Transverse colon (tissue), 4 donors: Measurements from ENCODE around the gene NDUFS6. TPM values are rescaled to one million over a fixed set of nuclear protein-coding genes. Genes with fewer than 3 reads are reported as not detected.

ENCODE experiments used
- DNase-seq: peaks from one replicate; pipeline ENCODE4 v3.0.0-alpha.2; 2019
- H3K27ac ChIP-seq, 4 donors: fragments of 200-600 bp; sonication (generic); 2 replicates each; pipeline ENCODE4 v1.5.1; 2016 to 2018; ENCODE audit warnings: inconsistent platforms in 4 of 4
- H3K27me3 ChIP-seq: fragments of 200-600 bp; sonication (generic); 2 replicates; pipeline ENCODE4 v1.5.1; 2017; ENCODE audit warnings: inconsistent platforms
- H3K36me3 ChIP-seq, 4 donors: fragments of 200-600 bp; sonication (generic); 2 replicates each; pipeline ENCODE4 v1.5.1; 2017 to 2019; ENCODE audit warnings: inconsistent platforms in 4 of 4
- H3K4me1 ChIP-seq, 4 donors: fragments of 200-600 bp; sonication (generic); 2 replicates each; pipeline ENCODE4 v1.5.1; 2017 to 2020; ENCODE audit warnings: inconsistent platforms in 4 of 4
- H3K4me3 ChIP-seq, 4 donors: fragments of 200-600 bp; sonication (generic); 1 replicate in 1 of 4; 2 replicates in 3 of 4; pipeline versions ENCODE4 v1.5.1 to v1.6.1; 2017 to 2019; ENCODE audit warnings: inconsistent platforms in 4 of 4
- H3K9me3 ChIP-seq, 2 donors: fragments of 200-600 bp; sonication (generic); 2 replicates each; pipeline ENCODE4 v1.5.1; 2017 to 2019; ENCODE audit warnings: inconsistent platforms in 2 of 2
- CTCF ChIP-seq, 5 experiments: fragments of 200-600 bp in 3 of 5; fragments of 450-650 bp in 2 of 5; sonication (generic) in 3 of 5; IDR thresholded peaks; 1 replicate in 2 of 5; 2 replicates in 3 of 5; pipeline ENCODE4 v1.5.1; 2016 to 2017; ENCODE audit warnings: antibody characterized with exemption in 5 of 5, inconsistent platforms in 3 of 5, mild to moderate bottlenecking in 2 of 5, moderate library complexity in 1 of 5
- EP300 ChIP-seq: sonication (generic); formaldehyde crosslinking; IDR thresholded peaks from one replicate; pipeline ENCODE4 v1.6.1; 2017; ENCODE audit warnings: antibody characterized with exemption, low read depth
- POLR2A ChIP-seq: fragments of 450-650 bp; IDR thresholded peaks from one replicate; pipeline ENCODE4 v1.6.1; 2016; ENCODE audit warnings: antibody characterized with exemption, mild to moderate bottlenecking, moderate library complexity
- POLR2AphosphoS5 ChIP-seq, 3 donors: sonication (generic); formaldehyde crosslinking; IDR thresholded peaks; one replicate each; pipeline ENCODE4 v1.6.1; 2016; ENCODE audit warnings: antibody characterized with exemption in 3 of 3
- WGBS, 2 donors: methylation state at CpG; one replicate each; pipeline ENCODE4 v1.1.5; 2018; ENCODE audit warnings: low coverage in 1 of 2; 5-methylcytosine and 5-hydroxymethylcytosine counted together
- in situ Hi-C, 4 donors: fragments of 200-750 bp; cut with MboI; loops; one replicate each; pipeline versions ENCODE4 v1.15.0 to v1.15.1; 2017; ENCODE audit warnings: low sequenced_read_pairs in 3 of 4, low pct_ligation_motif_present in 1 of 4, low pct_unique_long_range_greater_than_20kb in 1 of 4
- intact Hi-C: fragments of 100-400 bp; cut with DNase I; formaldehyde crosslinking; loops from one replicate; pipeline ENCODE4 v1.15.1; 2023; ENCODE audit warnings: low total_unique reads
- total RNA-seq, 4 donors: library from RNA; depleted of rRNA; stranded (reverse); fragments of >200 nt; gene quantifications; one replicate each; pipeline ENCODE4 v1.1.0, GENCODE V29; 2016

Gene NDUFS6
- total RNA-seq, 4 donors from 2014 or later: 36.4 to 133 (median 66.4) TPM

- intact Hi-C loops (no loop called here), in situ Hi-C loops (loop anchor here in 2 of 4 donors (25.0 kb wide), 1 partner anchor 242 kb away; no protein-coding TSS in a partner anchor)
- no peaks in the 10 kb centered on the region for H3K9me3 ChIP-seq
- no peak for DNase-seq
- H3K4me3 ChIP-seq: no peak overlapping the region
- no peak overlapping the region for H3K27ac ChIP-seq
- H3K36me3 ChIP-seq: no peaks in the 10 kb centered on the region
- 87% methylated on average over 30 of the region's 30 CpGs; no CpG with 5 or more reads in 1 of the 2 donors for WGBS, 2 donors
- H3K4me1 ChIP-seq: no peaks in the 10 kb centered on the region
- TF ChIP-seq CTCF (IDR thresholded peaks at IDR 0.05) (no peak), POLR2A (no peak), EP300 (no peak)
- H3K27me3 ChIP-seq: peaks cover 8% of the 10 kb centered on the region
Measured at GRCh38 chr5:1769752-1770442, 31.3 kb upstream of the NDUFS6 start.

- no peak for DNase-seq
- Histone ChIP-seq H3K27me3 (peaks cover 3% of the 10 kb centered on the region), H3K4me3 (no peak overlapping the region), H3K27ac (no peak overlapping the region), H3K36me3 (no peaks in the 10 kb centered on the region), H3K4me1 (no peaks in the 10 kb centered on the region), H3K9me3 (no peaks in the 10 kb centered on the region)
- WGBS, 2 donors: 71% methylated on average over 6 of the region's 6 CpGs; no CpG with 5 or more reads in 1 of the 2 donors
- intact Hi-C loops: no loop called here
- TF ChIP-seq EP300: no peak
- in situ Hi-C loops: loop anchor here in 2 of 4 donors (25.0 kb wide), 1 partner anchor 242 kb away; no protein-coding TSS in a partner anchor
Measured at GRCh38 chr5:1770443-1770802, 30.8 kb upstream of the NDUFS6 start.

- in situ Hi-C loops (loop anchor here in 2 of 4 donors (25.0 kb wide), 1 partner anchor 241 kb away; no protein-coding TSS in a partner anchor), intact Hi-C loops (no loop called here)
- Histone ChIP-seq H3K27me3 (no peaks in the 10 kb centered on the region), H3K27ac (no peak overlapping the region), H3K4me1 (no peaks in the 10 kb centered on the region), H3K36me3 (no peaks in the 10 kb centered on the region), H3K9me3 (no peaks in the 10 kb centered on the region), H3K4me3 (no peak overlapping the region)
- 77% methylated on average over 20 of the region's 20 CpGs; no CpG with 5 or more reads in 1 of the 2 donors for WGBS, 2 donors
- TF ChIP-seq POLR2AphosphoS5 (IDR thresholded peaks at IDR 0.05) (no peak), EP300 (no peak), POLR2A (no peak), CTCF (IDR thresholded peaks at IDR 0.05) (no peak)
- no peak for DNase-seq
Measured at GRCh38 chr5:1771149-1772065, 29.8 kb upstream of the NDUFS6 start.

GRCh38 chr5:1772634-1773033 lies 28.6 kb upstream of the NDUFS6 start:
- Histone ChIP-seq H3K9me3 (no peaks in the 10 kb centered on the region), H3K36me3 (no peaks in the 10 kb centered on the region), H3K27me3 (no peaks in the 10 kb centered on the region), H3K4me3 (no peak overlapping the region), H3K4me1 (no peaks in the 10 kb centered on the region), H3K27ac (no peak overlapping the region)
- intact Hi-C loops: no loop called here
- 8 to 18% methylated on average over 2 to 5 of the region's 5 CpGs for WGBS, 2 donors
- in situ Hi-C loops: loop anchor here in 2 of 4 donors (25.0 kb wide), 1 partner anchor 240 kb away; no protein-coding TSS in a partner anchor
- TF ChIP-seq POLR2AphosphoS5 (IDR thresholded peaks at IDR 0.05) (no peak), EP300 (no peak)
- no peak for DNase-seq

GRCh38 chr5:1776831-1777230 lies 24.4 kb upstream of the NDUFS6 start:
- WGBS, 2 donors: 77% methylated on average over 6 of the region's 6 CpGs; no CpG with 5 or more reads in 1 of the 2 donors
- in situ Hi-C loops: no loop called here

More at GRCh38 chr5:1776831-1777230, 24.4 kb upstream of the NDUFS6 start:
- Histone ChIP-seq H3K4me3 (no peak overlapping the region), H3K9me3 (no peaks in the 10 kb centered on the region), H3K4me1 (no peaks in the 10 kb centered on the region), H3K27me3 (no peaks in the 10 kb centered on the region), H3K36me3 (no peaks in the 10 kb centered on the region), H3K27ac (no peak overlapping the region)
- DNase-seq: no peak
- TF ChIP-seq CTCF (IDR thresholded peaks at IDR 0.05): no peak
- TF ChIP-seq POLR2AphosphoS5 (IDR thresholded peaks at IDR 0.05): no peak
- TF ChIP-seq POLR2A: no peak
- intact Hi-C loops: no loop called here
